Calu3 (cell line): ENCODE measurements around the gene CBL. TPM values are rescaled to one million over a fixed set of nuclear protein-coding genes. Genes with fewer than 3 reads are reported as not detected.

Source experiments
- BruUV-seq: library from RNA; stranded (reverse); fragments of 400-500 nt; replicated peaks from 2 replicates; lab custom pipeline; 2021; lab: Mats Ljungman, UMichigan
- CTCF ChIA-PET: fragments of 300-600 bp; sonication (Branson Sonifier 250); formaldehyde crosslinking; loops from one replicate; lab custom pipeline; 2022; ENCODE audit warnings: antibody characterized with exemption; lab: Charles Lee
- DNase-seq: peaks from one replicate; pipeline ENCODE4 v3.0.0; 2022
- H3K27ac Mint-ChIP-seq: one replicate; pipeline ENCODE4 v1.8.0; 2022; ENCODE audit warnings: mixed read lengths; ENCODE audit not compliant: unreplicated experiment
- H3K27me3 Mint-ChIP-seq: one replicate; pipeline ENCODE4 v1.8.0; 2022; ENCODE audit warnings: mixed read lengths; ENCODE audit not compliant: unreplicated experiment
- H3K36me3 Mint-ChIP-seq: one replicate; pipeline ENCODE4 v1.8.0; 2022; ENCODE audit warnings: mild to moderate bottlenecking, moderate library complexity, mixed read lengths; ENCODE audit not compliant: insufficient read depth, unreplicated experiment
- H3K4me1 Mint-ChIP-seq: one replicate; pipeline ENCODE4 v1.8.0; 2022; ENCODE audit warnings: mild to moderate bottlenecking, low read depth, mixed read lengths; ENCODE audit not compliant: unreplicated experiment
- H3K4me3 Mint-ChIP-seq: one replicate; pipeline ENCODE4 v1.8.0; 2022; ENCODE audit warnings: mild to moderate bottlenecking, low read depth, moderate library complexity, mixed read lengths; ENCODE audit not compliant: unreplicated experiment
- H3K9me3 Mint-ChIP-seq: one replicate; pipeline ENCODE4 v1.8.0; 2022; ENCODE audit warnings: low read depth, mixed read lengths; ENCODE audit not compliant: unreplicated experiment
- intact Hi-C: fragments of 100-400 bp; cut with micrococcal nuclease; formaldehyde crosslinking; loops from one replicate; pipeline ENCODE4 v1.10.0; 2022; ENCODE audit not compliant: unreplicated experiment
- total RNA-seq: library from RNA; stranded (reverse); gene quantifications from 2 replicates; pipeline ENCODE4 v1.2.3, GENCODE V29; 2022
- TF ChIP-seq, protein P1 (sequence below): fragments of 200-600 bp; IDR thresholded peaks from one replicate; pipeline ENCODE4 v1.8.0; 2022; ENCODE audit warnings: antibody characterized with exemption; ENCODE audit not compliant: unreplicated experiment

CBL gene
- total RNA-seq, 1 experiment from 2014 or later = 15.9 TPM

- intact Hi-C loops = no loop called here
- no peak overlapping the region for H3K4me3 Mint-ChIP-seq
- TF ChIP-seq, protein P1, sequence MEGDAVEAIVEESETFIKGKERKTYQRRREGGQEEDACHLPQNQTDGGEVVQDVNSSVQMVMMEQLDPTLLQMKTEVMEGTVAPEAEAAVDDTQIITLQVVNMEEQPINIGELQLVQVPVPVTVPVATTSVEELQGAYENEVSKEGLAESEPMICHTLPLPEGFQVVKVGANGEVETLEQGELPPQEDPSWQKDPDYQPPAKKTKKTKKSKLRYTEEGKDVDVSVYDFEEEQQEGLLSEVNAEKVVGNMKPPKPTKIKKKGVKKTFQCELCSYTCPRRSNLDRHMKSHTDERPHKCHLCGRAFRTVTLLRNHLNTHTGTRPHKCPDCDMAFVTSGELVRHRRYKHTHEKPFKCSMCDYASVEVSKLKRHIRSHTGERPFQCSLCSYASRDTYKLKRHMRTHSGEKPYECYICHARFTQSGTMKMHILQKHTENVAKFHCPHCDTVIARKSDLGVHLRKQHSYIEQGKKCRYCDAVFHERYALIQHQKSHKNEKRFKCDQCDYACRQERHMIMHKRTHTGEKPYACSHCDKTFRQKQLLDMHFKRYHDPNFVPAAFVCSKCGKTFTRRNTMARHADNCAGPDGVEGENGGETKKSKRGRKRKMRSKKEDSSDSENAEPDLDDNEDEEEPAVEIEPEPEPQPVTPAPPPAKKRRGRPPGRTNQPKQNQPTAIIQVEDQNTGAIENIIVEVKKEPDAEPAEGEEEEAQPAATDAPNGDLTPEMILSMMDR = no peak
- no peaks in the 10 kb centered on the region for H3K9me3 Mint-ChIP-seq
- H3K27ac Mint-ChIP-seq = no peak overlapping the region
- H3K36me3 Mint-ChIP-seq = no peaks in the 10 kb centered on the region
- DNase-seq = no peak
- H3K27me3 Mint-ChIP-seq = no peaks in the 10 kb centered on the region
- H3K4me1 Mint-ChIP-seq = no peaks in the 10 kb centered on the region
- CTCF ChIA-PET = no interaction called here
- no TSS peak for BruUV-seq
Observed at GRCh38 chr11:119175493-119176077, 30.6 kb upstream of the CBL start.

DNA sequence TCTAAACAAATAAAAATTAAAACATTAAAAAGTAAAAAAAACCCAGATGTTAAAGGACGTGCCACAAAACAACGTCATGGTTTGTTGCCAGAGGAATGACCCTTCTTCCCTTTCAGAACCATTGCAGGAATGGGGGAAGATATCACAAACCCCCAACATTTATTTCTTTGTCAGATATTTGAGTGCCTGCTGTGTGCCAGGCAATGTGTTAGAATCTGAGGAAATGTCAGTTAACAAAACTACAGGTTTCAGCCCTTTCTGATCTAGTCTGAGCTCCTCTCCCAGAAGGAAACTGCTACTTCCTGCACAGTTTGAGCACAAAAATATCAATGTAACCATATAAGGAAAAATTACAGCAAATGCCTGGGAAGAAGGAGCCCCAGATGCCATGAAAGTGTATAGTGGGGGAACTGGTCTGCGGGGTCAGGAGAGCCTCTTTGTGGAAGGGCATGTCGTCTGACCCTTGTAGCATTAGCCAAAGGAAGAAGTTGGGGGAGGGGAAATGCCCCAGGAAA, 27.9 kb upstream of the CBL start:
- no peak overlapping the region for H3K27ac Mint-ChIP-seq
- no peaks in the 10 kb centered on the region for H3K4me1 Mint-ChIP-seq
- CTCF ChIA-PET = no interaction called here
- H3K36me3 Mint-ChIP-seq = no peaks in the 10 kb centered on the region
- BruUV-seq = no TSS peak
- H3K9me3 Mint-ChIP-seq = no peaks in the 10 kb centered on the region
- TF ChIP-seq, protein P1 = no peak
- H3K4me3 Mint-ChIP-seq = no peak overlapping the region
- H3K27me3 Mint-ChIP-seq = no peaks in the 10 kb centered on the region
- no peak for DNase-seq
- intact Hi-C loops = no loop called here

GRCh38 chr11:119179342-119179741, 26.8 kb upstream of the CBL start:
- H3K27me3 Mint-ChIP-seq = no peaks in the 10 kb centered on the region
- H3K4me1 Mint-ChIP-seq = no peaks in the 10 kb centered on the region
- H3K36me3 Mint-ChIP-seq = no peaks in the 10 kb centered on the region
- DNase-seq = no peak
- H3K4me3 Mint-ChIP-seq = no peak overlapping the region
- intact Hi-C loops = no loop called here
- TF ChIP-seq, protein P1 = no peak
- no peak overlapping the region for H3K27ac Mint-ChIP-seq
- no TSS peak for BruUV-seq
- H3K9me3 Mint-ChIP-seq = no peaks in the 10 kb centered on the region
- CTCF ChIA-PET = interaction anchor here (0.5 kb wide), 1 partner anchor 18 kb away, joined by 3 read pairs; no protein-coding TSS in a partner anchor

DNA sequence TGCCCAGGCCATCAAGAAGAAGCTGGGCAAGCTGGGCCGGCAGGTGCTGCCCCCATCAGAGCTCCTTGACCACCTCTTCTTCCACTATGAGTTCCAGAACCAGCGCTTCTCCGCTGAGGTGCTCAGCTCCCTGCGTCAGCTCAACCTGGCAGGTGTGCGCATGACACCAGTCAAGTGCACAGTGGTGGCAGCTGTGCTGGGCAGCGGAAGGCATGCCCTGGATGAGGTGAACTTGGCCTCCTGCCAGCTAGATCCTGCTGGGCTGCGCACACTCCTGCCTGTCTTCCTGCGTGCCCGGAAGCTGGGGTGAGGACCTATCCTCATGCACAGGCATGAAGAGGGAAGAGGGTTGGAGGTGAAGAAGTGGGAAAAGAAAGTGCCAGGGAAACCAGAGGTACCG, 26.2 kb upstream of the CBL start:
- H3K36me3 Mint-ChIP-seq = no peaks in the 10 kb centered on the region
- TF ChIP-seq, protein P1 = no peak
- CTCF ChIA-PET = interaction anchor here (0.5 kb wide), 1 partner anchor 18 kb away, joined by 3 read pairs; no protein-coding TSS in a partner anchor

More for the DNA sequence above, 26.2 kb upstream of the CBL start:
- no peaks in the 10 kb centered on the region for H3K9me3 Mint-ChIP-seq
- peaks cover under 1% of the 10 kb centered on the region for H3K27me3 Mint-ChIP-seq
- BruUV-seq = no TSS peak
- intact Hi-C loops = no loop called here
- no peak overlapping the region for H3K27ac Mint-ChIP-seq
- DNase-seq = no peak
- H3K4me1 Mint-ChIP-seq = no peaks in the 10 kb centered on the region
- no peak overlapping the region for H3K4me3 Mint-ChIP-seq
